Spleen (tissue), 11 donors: Measurements from ENCODE around the gene OPCML. TPM values are rescaled to one million over a fixed set of nuclear protein-coding genes. Genes with fewer than 3 reads are reported as not detected.

Source experiments
- DNase-seq: peaks from one replicate; pipeline ENCODE4 v3.0.0-alpha.2; 2020
- H3K27ac ChIP-seq, 8 donors: fragments of 200-600 bp; sonication (generic) in 7 of 8; 1 replicate in 4 of 8; 2 replicates in 4 of 8; pipeline versions ENCODE4 v1.5.0 to v1.8.0; 2016 to 2021; ENCODE audit warnings: inconsistent platforms in 4 of 8, mild to moderate bottlenecking in 4 of 8, moderate library complexity in 1 of 8
- H3K27me3 ChIP-seq, 7 donors: fragments of 200-600 bp; sonication (generic) in 6 of 7; replicated peaks in 1 of 7; 1 replicate in 4 of 7; 2 replicates in 3 of 7; pipeline versions ENCODE4 v1.5.0 to v1.8.0; 2016 to 2021; ENCODE audit warnings: inconsistent platforms in 3 of 7, mild to moderate bottlenecking in 1 of 7
- H3K36me3 ChIP-seq, 6 donors: fragments of 200-600 bp; sonication (generic) in 5 of 6; 1 replicate in 4 of 6; 2 replicates in 2 of 6; pipeline versions ENCODE4 v1.5.0 to v1.8.0; 2016 to 2021; ENCODE audit warnings: inconsistent platforms in 2 of 6
- H3K4me1 ChIP-seq, 6 donors: fragments of 200-600 bp; sonication (generic) in 5 of 6; 1 replicate in 3 of 6; 2 replicates in 3 of 6; pipeline versions ENCODE4 v1.5.0 to v1.8.0; 2016 to 2021; ENCODE audit warnings: inconsistent platforms in 3 of 6
- H3K4me3 ChIP-seq, 8 donors: fragments of 200-600 bp; sonication (generic) in 7 of 8; 1 replicate in 4 of 8; 2 replicates in 4 of 8; pipeline versions ENCODE4 v1.5.0 to v1.8.0; 2016 to 2021; ENCODE audit warnings: inconsistent platforms in 4 of 8, mild to moderate bottlenecking in 4 of 8, moderate library complexity in 2 of 8
- H3K9me3 ChIP-seq, 8 donors: fragments of 200-600 bp; sonication (generic) in 7 of 8; 1 replicate in 4 of 8; 2 replicates in 4 of 8; pipeline versions ENCODE4 v1.5.0 to v1.8.0; 2016 to 2021; ENCODE audit warnings: inconsistent platforms in 4 of 8
- CTCF ChIP-seq, 11 experiments: fragments of 200-600 bp in 7 of 11; fragments of 450-650 bp in 4 of 11; sonication (generic) in 4 of 11; IDR thresholded peaks in 8 of 11; conservative IDR thresholded peaks in 3 of 11; 1 replicate in 7 of 11; 2 replicates in 4 of 11; pipeline versions ENCODE4 v1.4.0 to v1.8.0; 2016 to 2021; ENCODE audit warnings: antibody characterized with exemption in 11 of 11, inconsistent platforms in 4 of 11, mild to moderate bottlenecking in 1 of 11
- POLR2A ChIP-seq, 3 donors: fragments of 450-650 bp; IDR thresholded peaks; one replicate each; pipeline ENCODE4 v1.5.1; 2017; ENCODE audit warnings: antibody characterized with exemption in 3 of 3, mild to moderate bottlenecking in 1 of 3
- POLR2AphosphoS5 ChIP-seq, 3 donors: sonication (generic); formaldehyde crosslinking; IDR thresholded peaks; one replicate each; pipeline ENCODE4 v1.5.1; 2017; ENCODE audit warnings: antibody characterized with exemption in 3 of 3
- WGBS, 5 donors: extraction: QIAGEN DNeasy Blood & Tissue Kit in 3 of 5; methylation state at CpG; one replicate each; pipeline versions ENCODE4 v1.1.5 to v1.1.7; 2013 to 2018; 5-methylcytosine and 5-hydroxymethylcytosine counted together
- intact Hi-C: fragments of 100-400 bp; cut with DNase I; formaldehyde crosslinking; loops from one replicate; pipeline ENCODE4 v1.15.0; 2023; ENCODE audit warnings: low total_unique reads
- polyA plus RNA-seq, 3 donors: library from polyadenylated mRNA; stranded (reverse); fragments of 200-250 nt; gene quantifications; one replicate each; pipeline ENCODE4 v1.2.1, GENCODE V29; 2013
- total RNA-seq, 7 donors: library from RNA; depleted of rRNA in 3 of 7; stranded (reverse); fragments of >200 nt in 3 of 7; fragmentation: NEBNext Ultra II Directional in 4 of 7; extraction: Animal tissue kit (Norgen Biotek cat#: 25700) in 4 of 7; gene quantifications; one replicate each; pipeline versions ENCODE4 v1.1.0 to v1.2.1, GENCODE V29; 2016 to 2021
- donor health status: healthy with polysubstance abuse.
- donor health status: DM: no; HTN: no; CAD: no; lungs with moderate emphysema.
- donor health status: DM: no; HTN: no; CAD: no.
- donor health status: Bipolar disorder and iron deficiency.
- donor health status: healthy.
- donor health status: DM: no; HTN: no; CAD: no.
- donor health status: DM: yes; HTN: yes; CAD: no.

Gene OPCML
- total and polyA plus RNA-seq, 10 donors, result 0.09 to 10.7 (median 3.1) TPM

GRCh38 chr11:133191931-133192330, 340.4 kb downstream of the OPCML start:
- no peak for DNase-seq
- H3K27ac ChIP-seq, result no peak overlapping the region
- whole genome bisulfite sequencing, 5 donors, result 47 to 88% (median 68%) methylated on average over 1 of the region's 1 CpG
- intact Hi-C loops, result no loop called here
- H3K4me1 ChIP-seq, result no peaks in the 10 kb centered on the region
- TF ChIP-seq CTCF (IDR thresholded peaks at IDR 0.05 in 8 of 11, conservative IDR thresholded peaks at IDR 0.05 in 3 of 11) (no peak), POLR2A (IDR thresholded peaks at IDR 0.05) (no peak), POLR2AphosphoS5 (IDR thresholded peaks at IDR 0.05) (no peak)
- H3K4me3 ChIP-seq, result no peak overlapping the region
- H3K36me3 ChIP-seq, result no peaks in the 10 kb centered on the region
- H3K9me3 ChIP-seq, result no peaks in the 10 kb centered on the region
- peaks cover 0 to 21% (median 0%) of the 10 kb centered on the region in 7 donors for H3K27me3 ChIP-seq

DNA sequence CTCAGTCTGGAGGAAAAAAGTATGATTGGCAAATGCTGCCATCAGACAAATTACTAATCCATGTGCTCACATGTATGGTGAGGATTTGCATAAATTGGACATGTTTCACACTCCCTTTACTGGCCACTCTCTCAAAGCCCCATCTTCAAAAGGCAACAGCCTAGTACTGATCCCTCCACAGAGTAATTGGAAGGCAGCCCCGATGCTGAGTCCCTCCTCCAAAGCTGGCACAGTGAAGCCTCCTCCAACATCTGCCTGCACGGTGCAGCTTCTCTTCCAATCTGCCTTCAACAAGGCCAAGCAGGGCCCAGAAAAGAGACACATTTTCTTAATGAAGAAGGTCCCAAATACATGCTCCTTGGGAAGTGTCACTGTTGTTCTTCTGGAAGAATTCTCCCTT, 350.6 kb downstream of the OPCML start:
- 64 to 86% (median 72%) methylated on average over 2 of the region's 2 CpGs for WGBS, 5 donors
- H3K36me3 ChIP-seq, result no peaks in the 10 kb centered on the region
- TF ChIP-seq POLR2AphosphoS5 (IDR thresholded peaks at IDR 0.05) (no peak), POLR2A (IDR thresholded peaks at IDR 0.05) (no peak), CTCF (IDR thresholded peaks at IDR 0.05 in 8 of 11, conservative IDR thresholded peaks at IDR 0.05 in 3 of 11) (no peak)
- H3K4me1 ChIP-seq, result peaks cover 0 to 3% (median 0%) of the 10 kb centered on the region in 6 donors
- no peaks in the 10 kb centered on the region for H3K9me3 ChIP-seq
- H3K27ac ChIP-seq, result no peak overlapping the region
- H3K27me3 ChIP-seq, result peaks cover 0 to 20% (median 0%) of the 10 kb centered on the region in 7 donors
- no peak overlapping the region for H3K4me3 ChIP-seq
- DNase-seq, result no peak
- intact Hi-C loops, result no loop called here

DNA sequence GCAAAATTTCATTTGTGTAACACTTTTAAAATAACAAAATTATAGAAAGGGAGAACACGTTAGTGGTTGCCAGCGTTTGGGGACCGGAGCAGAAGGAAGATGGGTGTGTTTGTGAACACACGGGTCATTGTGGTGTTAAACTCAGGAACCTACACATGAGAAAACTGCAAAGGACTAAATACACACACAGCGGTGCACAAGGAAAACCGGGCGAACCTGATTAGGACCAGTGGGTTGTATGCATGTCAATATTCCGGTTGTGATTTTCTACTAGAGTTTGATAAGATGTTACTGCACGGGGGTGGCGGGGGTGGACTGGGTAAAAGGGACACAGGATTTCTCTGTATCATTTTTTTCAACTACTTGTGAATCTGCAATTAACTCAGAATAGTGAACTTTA, 351.2 kb downstream of the OPCML start:
- no peaks in the 10 kb centered on the region for H3K36me3 ChIP-seq
- intact Hi-C loops, result no loop called here
- H3K27ac ChIP-seq, result no peak overlapping the region
- DNase-seq, result no peak
- TF ChIP-seq POLR2AphosphoS5 (IDR thresholded peaks at IDR 0.05), result no peak
- no peaks in the 10 kb centered on the region for H3K9me3 ChIP-seq
- WGBS, 5 donors, result 89 to 96% (median 92%) methylated on average over 10 of the region's 10 CpGs
- H3K4me1 ChIP-seq, result peaks cover 0 to 3% (median 0%) of the 10 kb centered on the region in 6 donors
- peaks cover 0 to 20% (median 0%) of the 10 kb centered on the region in 7 donors for H3K27me3 ChIP-seq
- no peak overlapping the region for H3K4me3 ChIP-seq

DNA sequence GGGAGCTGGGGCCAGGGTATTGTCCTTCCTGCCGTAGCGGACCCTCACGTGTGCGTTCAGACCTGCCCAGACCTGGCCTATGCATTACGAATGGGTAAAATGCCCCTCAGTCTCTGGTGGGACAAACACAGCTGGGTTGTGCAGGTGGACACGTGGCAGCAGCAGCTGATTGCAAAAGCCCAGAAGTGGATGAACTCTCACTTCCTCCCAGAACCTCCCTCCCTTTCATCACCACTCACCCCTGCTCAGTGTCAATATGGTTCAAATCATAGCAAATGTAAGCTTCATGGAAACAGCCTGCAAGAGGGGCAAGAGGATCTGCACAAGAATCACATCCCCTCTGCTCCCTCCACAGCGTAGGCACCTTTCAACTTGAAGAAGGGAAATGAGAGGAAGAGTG, 352.1 kb downstream of the OPCML start:
- Histone ChIP-seq H3K4me3 (no peak overlapping the region), H3K4me1 (peaks cover 0 to 3% (median 0%) of the 10 kb centered on the region in 6 donors), H3K36me3 (no peaks in the 10 kb centered on the region), H3K9me3 (no peaks in the 10 kb centered on the region), H3K27ac (no peak overlapping the region), H3K27me3 (peaks cover 0 to 20% (median 0%) of the 10 kb centered on the region in 7 donors)
- 58 to 72% (median 65%) methylated on average over 7 of the region's 7 CpGs for WGBS, 5 donors
- TF ChIP-seq CTCF (IDR thresholded peaks at IDR 0.05 in 8 of 11, conservative IDR thresholded peaks at IDR 0.05 in 3 of 11), result no peak
- no peak for TF ChIP-seq POLR2A (IDR thresholded peaks at IDR 0.05)
- no peak for TF ChIP-seq POLR2AphosphoS5 (IDR thresholded peaks at IDR 0.05)
- intact Hi-C loops, result no loop called here
- DNase-seq, result no peak

- peaks cover 0 to 3% (median 0%) of the 10 kb centered on the region in 6 donors for H3K4me1 ChIP-seq
- TF ChIP-seq POLR2AphosphoS5 (IDR thresholded peaks at IDR 0.05) (no peak), CTCF (IDR thresholded peaks at IDR 0.05 in 8 of 11, conservative IDR thresholded peaks at IDR 0.05 in 3 of 11) (no peak), POLR2A (IDR thresholded peaks at IDR 0.05) (no peak)
- no peak overlapping the region for H3K27ac ChIP-seq
- 59 to 75% (median 70%) methylated on average over 4 of the region's 4 CpGs for WGBS, 5 donors
- no peaks in the 10 kb centered on the region for H3K9me3 ChIP-seq
- peaks cover 0 to 20% (median 0%) of the 10 kb centered on the region in 7 donors for H3K27me3 ChIP-seq
- no peak for DNase-seq
- H3K4me3 ChIP-seq, result no peak overlapping the region
- no peaks in the 10 kb centered on the region for H3K36me3 ChIP-seq
- intact Hi-C loops, result no loop called here
These were observed 355.6 kb downstream of the OPCML start for GRCh38 chr11:133176748-133177147.
